Liver (tissue), 9 donors: ENCODE measurements around the gene MYOZ2. TPM values are rescaled to one million over a fixed set of nuclear protein-coding genes. Genes with fewer than 3 reads are reported as not detected.

ENCODE experiments used
- DNase-seq: peaks from one replicate; pipeline ENCODE4 v3.0.0-alpha.2; 2017; ENCODE audit warnings: low spot score
- H3K27ac ChIP-seq, 2 donors: one replicate each; pipeline ENCODE4 v1.7.0; 2013; ENCODE audit warnings: inconsistent platforms in 2 of 2, low read length in 2 of 2, control low read depth in 1 of 2, low read depth in 1 of 2, mild to moderate bottlenecking in 1 of 2
- H3K27me3 ChIP-seq, 4 donors: one replicate each; pipeline versions ENCODE4 v1.6.1 to v1.7.0; 2013; ENCODE audit warnings: low read length in 3 of 4, inconsistent platforms in 1 of 4, mild to moderate bottlenecking in 1 of 4, moderate library complexity in 1 of 4; ENCODE audit not compliant: control insufficient read depth in 4 of 4, insufficient read depth in 4 of 4
- H3K36me3 ChIP-seq, 4 donors: one replicate each; pipeline versions ENCODE4 v1.6.1 to v1.7.0; 2013; ENCODE audit warnings: low read length in 3 of 4, mild to moderate bottlenecking in 3 of 4, low read depth in 1 of 4, moderate library complexity in 1 of 4; ENCODE audit not compliant: control insufficient read depth in 4 of 4, insufficient read depth in 3 of 4
- H3K4me1 ChIP-seq, 4 donors: one replicate each; pipeline versions ENCODE4 v1.6.1 to v1.7.0; 2013; ENCODE audit warnings: low read length in 3 of 4, mild to moderate bottlenecking in 3 of 4, moderate library complexity in 1 of 4; ENCODE audit not compliant: control insufficient read depth in 4 of 4, insufficient read depth in 4 of 4
- H3K4me3 ChIP-seq, 3 donors: one replicate each; pipeline versions ENCODE4 v1.6.1 to v1.7.0; 2013; ENCODE audit warnings: low read length in 3 of 3, control low read depth in 1 of 3, low read depth in 1 of 3, mild to moderate bottlenecking in 1 of 3
- H3K9ac ChIP-seq, 2 donors: one replicate each; pipeline ENCODE4 v1.7.0; 2013; ENCODE audit warnings: low read length in 2 of 2, mild to moderate bottlenecking in 2 of 2, moderate library complexity in 2 of 2, control low read depth in 1 of 2, low read depth in 1 of 2
- H3K9me3 ChIP-seq, 4 donors: one replicate each; pipeline versions ENCODE4 v1.6.1 to v1.7.0; 2013; ENCODE audit warnings: low read length in 3 of 4; ENCODE audit not compliant: control insufficient read depth in 4 of 4
- EGR1 ChIP-seq, 2 donors: IDR thresholded peaks; 2 replicates each; pipeline ENCODE4 v1.6.1; 2016 to 2018; ENCODE audit warnings: antibody characterized with exemption in 2 of 2, low read depth in 2 of 2
- FOXA2 ChIP-seq: IDR thresholded peaks from 2 replicates; pipeline ENCODE4 v1.6.1; 2016; ENCODE audit warnings: antibody characterized with exemption
- GABPA ChIP-seq, 2 donors: IDR thresholded peaks in 1 of 2; conservative IDR thresholded peaks in 1 of 2; 2 replicates each; pipeline ENCODE4 v1.6.1; 2016; ENCODE audit warnings: antibody characterized with exemption in 2 of 2, mild to moderate bottlenecking in 1 of 2, moderate library complexity in 1 of 2
- HNF4A ChIP-seq, 2 donors: conservative IDR thresholded peaks; 2 replicates each; pipeline ENCODE4 v1.6.1; 2016; ENCODE audit warnings: antibody characterized with exemption in 2 of 2, mild to moderate bottlenecking in 2 of 2
- HNF4G ChIP-seq: IDR thresholded peaks from 2 replicates; pipeline ENCODE4 v1.6.1; 2016; ENCODE audit warnings: antibody characterized with exemption
- JUND ChIP-seq, 2 donors: IDR thresholded peaks; 2 replicates each; pipeline ENCODE4 v1.6.1; 2016; ENCODE audit warnings: antibody characterized with exemption in 2 of 2
- NR2F2 ChIP-seq: IDR thresholded peaks from 2 replicates; pipeline ENCODE4 v1.6.1; 2016; ENCODE audit warnings: antibody characterized with exemption
- RXRA ChIP-seq, 2 donors: IDR thresholded peaks; 2 replicates each; pipeline ENCODE4 v1.6.1; 2017 to 2018; ENCODE audit warnings: antibody characterized with exemption in 2 of 2, mild to moderate bottlenecking in 1 of 2
- SP1 ChIP-seq: IDR thresholded peaks from 2 replicates; pipeline ENCODE4 v1.6.1; 2018; ENCODE audit warnings: antibody characterized with exemption, mild to moderate bottlenecking
- TAF1 ChIP-seq: conservative IDR thresholded peaks from 2 replicates; pipeline ENCODE4 v1.6.1; 2016; ENCODE audit warnings: antibody characterized with exemption, mild to moderate bottlenecking
- YY1 ChIP-seq: IDR thresholded peaks from 2 replicates; pipeline ENCODE4 v1.6.1; 2016; ENCODE audit warnings: antibody characterized with exemption, mild to moderate bottlenecking
- WGBS: extraction: QIAGEN DNeasy Blood & Tissue Kit; methylation state at CpG from one replicate; pipeline ENCODE4 v1.1.7; 2013; 5-methylcytosine and 5-hydroxymethylcytosine counted together
- polyA plus RNA-seq, 2 donors: library from polyadenylated mRNA; stranded (reverse) in 1 of 2; unstranded in 1 of 2; fragments of 200-250 nt in 1 of 2; fragments of >200 nt in 1 of 2; fragmentation: Nextera tagmentation in 1 of 2; extraction: Ambion mirVana in 1 of 2; gene quantifications; one replicate each; pipeline versions ENCODE4 v1.2.1 to v1.2.3, GENCODE V29; 2013 to 2015
- total RNA-seq, 2 donors: library from RNA; depleted of rRNA; stranded (reverse); fragments of >200 nt; gene quantifications; one replicate each; pipeline ENCODE4 v1.2.3, GENCODE V29; 2014
- TF ChIP-seq, protein P1 (sequence below): IDR thresholded peaks from 2 replicates; pipeline ENCODE4 v1.6.1; 2016; ENCODE audit warnings: antibody characterized with exemption, mild to moderate bottlenecking
- TF ChIP-seq, protein P2 (sequence below): IDR thresholded peaks from 2 replicates; pipeline ENCODE4 v1.6.1; 2016; ENCODE audit warnings: antibody characterized with exemption
- TF ChIP-seq, protein P3 (sequence below): IDR thresholded peaks from 2 replicates; pipeline ENCODE4 v1.6.1; 2016; ENCODE audit warnings: antibody characterized with exemption
- TF ChIP-seq, protein P4 (sequence below): IDR thresholded peaks from 2 replicates; pipeline ENCODE4 v1.6.1; 2016; ENCODE audit warnings: antibody characterized with exemption
- TF ChIP-seq, protein P5 (sequence below): fragments of 150-350 bp; IDR thresholded peaks from 2 replicates; pipeline ENCODE4 v1.5.1; 2017; ENCODE audit warnings: improper control_type of control experiment, low read depth, low read length; ENCODE audit not compliant: missing input control
- donor health status: healthy.
- donor health status: healthy.
- donor health status: healthy.
- donor health status: healthy.
- donor health status: healthy.

MYOZ2 gene
- total and polyA plus RNA-seq, 4 donors = 0.03 to 0.08 TPM; not detected in 2

DNA sequence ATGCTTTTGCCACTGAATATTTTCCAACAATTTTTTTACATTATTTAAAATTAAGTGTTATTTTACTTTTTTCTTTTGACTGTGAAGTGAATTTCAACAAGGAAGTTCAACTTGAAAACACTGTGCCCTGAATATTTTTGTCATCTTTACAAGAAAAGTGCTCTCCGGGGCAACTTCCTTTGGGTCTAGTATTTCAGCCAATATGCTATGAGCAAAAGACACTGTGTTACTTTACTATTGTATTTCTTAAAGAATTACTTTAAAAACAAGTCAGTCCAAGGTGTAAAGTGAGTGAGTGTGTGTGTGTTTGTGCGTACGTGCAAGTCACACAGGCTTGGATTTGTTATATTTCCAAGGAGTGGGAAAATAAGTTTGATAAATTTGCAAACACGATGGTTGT lies 69.3 kb downstream of the MYOZ2 start:
- H3K27ac ChIP-seq = no peak overlapping the region
- H3K27me3 ChIP-seq = no peaks in the 10 kb centered on the region
- H3K4me1 ChIP-seq = no peaks in the 10 kb centered on the region
- WGBS = 78% methylated on average over 4 of the region's 4 CpGs
- no peak for DNase-seq
- H3K9ac ChIP-seq = no peak overlapping the region
- no peaks in the 10 kb centered on the region for H3K36me3 ChIP-seq
- TF ChIP-seq HNF4A (conservative IDR thresholded peaks at IDR 0.05) (no peak), GABPA (IDR thresholded peaks at IDR 0.05 in 1 of 2, conservative IDR thresholded peaks at IDR 0.05 in 1 of 2) (no peak), HNF4G (no peak), SP1 (no peak), JUND (IDR thresholded peaks at IDR 0.05) (no peak), RXRA (IDR thresholded peaks at IDR 0.05) (no peak), NR2F2 (no peak), EGR1 (IDR thresholded peaks at IDR 0.05; ENCODE audit: low read depth in 2 of 2) (no peak), YY1 (no peak), FOXA2 (no peak)
- TF ChIP-seq, protein P1, sequence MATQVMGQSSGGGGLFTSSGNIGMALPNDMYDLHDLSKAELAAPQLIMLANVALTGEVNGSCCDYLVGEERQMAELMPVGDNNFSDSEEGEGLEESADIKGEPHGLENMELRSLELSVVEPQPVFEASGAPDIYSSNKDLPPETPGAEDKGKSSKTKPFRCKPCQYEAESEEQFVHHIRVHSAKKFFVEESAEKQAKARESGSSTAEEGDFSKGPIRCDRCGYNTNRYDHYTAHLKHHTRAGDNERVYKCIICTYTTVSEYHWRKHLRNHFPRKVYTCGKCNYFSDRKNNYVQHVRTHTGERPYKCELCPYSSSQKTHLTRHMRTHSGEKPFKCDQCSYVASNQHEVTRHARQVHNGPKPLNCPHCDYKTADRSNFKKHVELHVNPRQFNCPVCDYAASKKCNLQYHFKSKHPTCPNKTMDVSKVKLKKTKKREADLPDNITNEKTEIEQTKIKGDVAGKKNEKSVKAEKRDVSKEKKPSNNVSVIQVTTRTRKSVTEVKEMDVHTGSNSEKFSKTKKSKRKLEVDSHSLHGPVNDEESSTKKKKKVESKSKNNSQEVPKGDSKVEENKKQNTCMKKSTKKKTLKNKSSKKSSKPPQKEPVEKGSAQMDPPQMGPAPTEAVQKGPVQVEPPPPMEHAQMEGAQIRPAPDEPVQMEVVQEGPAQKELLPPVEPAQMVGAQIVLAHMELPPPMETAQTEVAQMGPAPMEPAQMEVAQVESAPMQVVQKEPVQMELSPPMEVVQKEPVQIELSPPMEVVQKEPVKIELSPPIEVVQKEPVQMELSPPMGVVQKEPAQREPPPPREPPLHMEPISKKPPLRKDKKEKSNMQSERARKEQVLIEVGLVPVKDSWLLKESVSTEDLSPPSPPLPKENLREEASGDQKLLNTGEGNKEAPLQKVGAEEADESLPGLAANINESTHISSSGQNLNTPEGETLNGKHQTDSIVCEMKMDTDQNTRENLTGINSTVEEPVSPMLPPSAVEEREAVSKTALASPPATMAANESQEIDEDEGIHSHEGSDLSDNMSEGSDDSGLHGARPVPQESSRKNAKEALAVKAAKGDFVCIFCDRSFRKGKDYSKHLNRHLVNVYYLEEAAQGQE = no peak
- TF ChIP-seq, protein P2, sequence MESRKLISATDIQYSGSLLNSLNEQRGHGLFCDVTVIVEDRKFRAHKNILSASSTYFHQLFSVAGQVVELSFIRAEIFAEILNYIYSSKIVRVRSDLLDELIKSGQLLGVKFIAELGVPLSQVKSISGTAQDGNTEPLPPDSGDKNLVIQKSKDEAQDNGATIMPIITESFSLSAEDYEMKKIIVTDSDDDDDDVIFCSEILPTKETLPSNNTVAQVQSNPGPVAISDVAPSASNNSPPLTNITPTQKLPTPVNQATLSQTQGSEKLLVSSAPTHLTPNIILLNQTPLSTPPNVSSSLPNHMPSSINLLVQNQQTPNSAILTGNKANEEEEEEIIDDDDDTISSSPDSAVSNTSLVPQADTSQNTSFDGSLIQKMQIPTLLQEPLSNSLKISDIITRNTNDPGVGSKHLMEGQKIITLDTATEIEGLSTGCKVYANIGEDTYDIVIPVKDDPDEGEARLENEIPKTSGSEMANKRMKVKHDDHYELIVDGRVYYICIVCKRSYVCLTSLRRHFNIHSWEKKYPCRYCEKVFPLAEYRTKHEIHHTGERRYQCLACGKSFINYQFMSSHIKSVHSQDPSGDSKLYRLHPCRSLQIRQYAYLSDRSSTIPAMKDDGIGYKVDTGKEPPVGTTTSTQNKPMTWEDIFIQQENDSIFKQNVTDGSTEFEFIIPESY = no peak
- TF ChIP-seq, protein P3, sequence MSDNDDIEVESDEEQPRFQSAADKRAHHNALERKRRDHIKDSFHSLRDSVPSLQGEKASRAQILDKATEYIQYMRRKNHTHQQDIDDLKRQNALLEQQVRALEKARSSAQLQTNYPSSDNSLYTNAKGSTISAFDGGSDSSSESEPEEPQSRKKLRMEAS = no peak
- TF ChIP-seq, protein P4, sequence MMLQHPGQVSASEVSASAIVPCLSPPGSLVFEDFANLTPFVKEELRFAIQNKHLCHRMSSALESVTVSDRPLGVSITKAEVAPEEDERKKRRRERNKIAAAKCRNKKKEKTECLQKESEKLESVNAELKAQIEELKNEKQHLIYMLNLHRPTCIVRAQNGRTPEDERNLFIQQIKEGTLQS = no peak
- TF ChIP-seq, protein P5, sequence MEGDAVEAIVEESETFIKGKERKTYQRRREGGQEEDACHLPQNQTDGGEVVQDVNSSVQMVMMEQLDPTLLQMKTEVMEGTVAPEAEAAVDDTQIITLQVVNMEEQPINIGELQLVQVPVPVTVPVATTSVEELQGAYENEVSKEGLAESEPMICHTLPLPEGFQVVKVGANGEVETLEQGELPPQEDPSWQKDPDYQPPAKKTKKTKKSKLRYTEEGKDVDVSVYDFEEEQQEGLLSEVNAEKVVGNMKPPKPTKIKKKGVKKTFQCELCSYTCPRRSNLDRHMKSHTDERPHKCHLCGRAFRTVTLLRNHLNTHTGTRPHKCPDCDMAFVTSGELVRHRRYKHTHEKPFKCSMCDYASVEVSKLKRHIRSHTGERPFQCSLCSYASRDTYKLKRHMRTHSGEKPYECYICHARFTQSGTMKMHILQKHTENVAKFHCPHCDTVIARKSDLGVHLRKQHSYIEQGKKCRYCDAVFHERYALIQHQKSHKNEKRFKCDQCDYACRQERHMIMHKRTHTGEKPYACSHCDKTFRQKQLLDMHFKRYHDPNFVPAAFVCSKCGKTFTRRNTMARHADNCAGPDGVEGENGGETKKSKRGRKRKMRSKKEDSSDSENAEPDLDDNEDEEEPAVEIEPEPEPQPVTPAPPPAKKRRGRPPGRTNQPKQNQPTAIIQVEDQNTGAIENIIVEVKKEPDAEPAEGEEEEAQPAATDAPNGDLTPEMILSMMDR = no peak
- no peak overlapping the region for H3K4me3 ChIP-seq
- no peaks in the 10 kb centered on the region for H3K9me3 ChIP-seq

DNA sequence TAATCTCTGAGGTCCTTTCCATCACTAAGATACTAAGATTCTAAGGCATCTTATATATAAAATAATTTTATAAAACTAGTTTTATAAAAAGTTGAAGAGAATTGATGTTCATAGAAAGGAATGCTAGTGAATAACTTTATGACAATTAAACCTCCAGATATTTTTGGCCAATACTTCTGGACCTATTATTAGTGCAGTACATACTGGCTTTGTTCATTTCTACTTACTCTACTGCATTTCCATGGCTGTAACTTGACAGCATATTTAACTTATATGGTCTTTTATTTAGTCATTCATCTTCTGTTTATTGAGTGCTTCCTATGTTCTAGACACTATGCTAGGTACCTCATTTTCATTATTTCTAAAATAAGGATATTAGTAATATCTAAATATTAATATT lies 70.1 kb downstream of the MYOZ2 start:
- Histone ChIP-seq H3K4me3 (no peak overlapping the region), H3K4me1 (no peaks in the 10 kb centered on the region), H3K9ac (no peak overlapping the region), H3K27ac (no peak overlapping the region), H3K36me3 (no peaks in the 10 kb centered on the region), H3K9me3 (no peaks in the 10 kb centered on the region), H3K27me3 (no peaks in the 10 kb centered on the region)
- TF ChIP-seq HNF4A (conservative IDR thresholded peaks at IDR 0.05) = no peak
- TF ChIP-seq, protein P4 = no peak
- TF ChIP-seq, protein P5 = no peak
- no peak for TF ChIP-seq SP1
- TF ChIP-seq JUND (IDR thresholded peaks at IDR 0.05) = no peak
- no peak for TF ChIP-seq HNF4G
- TF ChIP-seq TAF1 = no peak
- no peak for TF ChIP-seq GABPA (IDR thresholded peaks at IDR 0.05 in 1 of 2, conservative IDR thresholded peaks at IDR 0.05 in 1 of 2)
- TF ChIP-seq RXRA (IDR thresholded peaks at IDR 0.05) = no peak
- no peak for TF ChIP-seq FOXA2
- no peak for DNase-seq
